NCI-H2196 treated with DMSO at 0.1 percent for 48 hours (cell line): ENCODE results near the gene HLA-E.
A peak's percentile ranks its signal among the peaks of the same experiment; 100 is the strongest.
"Not testable (repeated sequence)": the region's sequence is repeated elsewhere in the genome, so short reads cannot be mapped to it uniquely, and the experiment has no call there.

ENCODE experiments used
- DNase-seq: peaks from one replicate; lab custom pipeline; 2025; ENCODE audit not compliant: unreplicated experiment; lab: John Stamatoyannopoulos, UW

Gene HLA-E

DNA sequence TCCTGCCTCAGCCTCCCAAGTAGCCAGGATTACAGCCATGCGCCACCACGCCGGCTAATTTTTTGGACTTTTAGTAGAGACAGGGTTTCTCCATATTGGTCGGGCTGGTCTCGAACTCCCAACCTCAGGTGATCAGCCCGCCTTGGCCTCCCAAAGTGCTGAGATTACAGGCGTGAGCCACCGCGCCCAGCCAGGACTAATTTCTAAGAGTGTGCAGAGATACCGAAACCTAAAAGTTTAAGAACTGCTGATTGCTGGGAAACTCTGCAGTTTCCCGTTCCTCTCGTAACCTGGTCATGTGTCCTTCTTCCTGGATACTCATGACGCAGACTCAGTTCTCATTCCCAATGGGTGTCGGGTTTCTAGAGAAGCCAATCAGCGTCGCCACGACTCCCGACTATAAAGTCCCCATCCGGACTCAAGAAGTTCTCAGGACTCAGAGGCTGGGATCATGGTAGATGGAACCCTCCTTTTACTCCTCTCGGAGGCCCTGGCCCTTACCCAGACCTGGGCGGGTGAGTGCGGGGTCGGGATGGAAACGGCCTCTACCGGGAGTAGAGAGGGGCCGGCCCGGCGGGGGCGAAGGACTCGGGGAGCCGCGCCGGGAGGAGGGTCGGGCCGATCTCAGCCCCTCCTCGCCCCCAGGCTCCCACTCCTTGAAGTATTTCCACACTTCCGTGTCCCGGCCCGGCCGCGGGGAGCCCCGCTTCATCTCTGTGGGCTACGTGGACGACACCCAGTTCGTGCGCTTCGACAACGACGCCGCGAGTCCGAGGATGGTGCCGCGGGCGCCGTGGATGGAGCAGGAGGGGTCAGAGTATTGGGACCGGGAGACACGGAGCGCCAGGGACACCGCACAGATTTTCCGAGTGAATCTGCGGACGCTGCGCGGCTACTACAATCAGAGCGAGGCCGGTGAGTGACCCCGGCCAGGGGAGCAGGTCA, at the start of gene HLA-E:
Gene HLA-E (plus strand): TSS at position 429 of the 945 bp plus-strand sequence. CDS start 23 bp downstream, at position 452.
- peak; percentile 92 for DNase-seq

DNA sequence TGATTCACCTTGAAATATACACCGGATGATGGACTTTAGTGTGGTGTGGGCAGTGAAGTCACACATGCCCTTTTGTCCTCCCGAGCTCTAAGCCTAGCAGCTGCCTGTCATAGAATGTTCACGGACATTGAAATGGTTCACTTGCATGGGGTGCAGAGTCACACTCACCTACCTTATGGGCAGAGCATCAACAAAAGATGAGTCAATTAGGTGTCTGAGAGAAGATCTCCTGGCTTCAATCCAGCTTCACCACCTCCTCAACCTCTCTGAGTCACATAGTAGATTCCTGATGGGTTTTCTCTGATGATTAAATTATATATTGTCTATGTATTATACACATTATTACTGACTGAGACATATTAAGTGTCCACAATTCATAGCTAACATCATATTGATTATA, 48.1 kb upstream of the HLA-E start:
- DNase-seq = no peak

DNA sequence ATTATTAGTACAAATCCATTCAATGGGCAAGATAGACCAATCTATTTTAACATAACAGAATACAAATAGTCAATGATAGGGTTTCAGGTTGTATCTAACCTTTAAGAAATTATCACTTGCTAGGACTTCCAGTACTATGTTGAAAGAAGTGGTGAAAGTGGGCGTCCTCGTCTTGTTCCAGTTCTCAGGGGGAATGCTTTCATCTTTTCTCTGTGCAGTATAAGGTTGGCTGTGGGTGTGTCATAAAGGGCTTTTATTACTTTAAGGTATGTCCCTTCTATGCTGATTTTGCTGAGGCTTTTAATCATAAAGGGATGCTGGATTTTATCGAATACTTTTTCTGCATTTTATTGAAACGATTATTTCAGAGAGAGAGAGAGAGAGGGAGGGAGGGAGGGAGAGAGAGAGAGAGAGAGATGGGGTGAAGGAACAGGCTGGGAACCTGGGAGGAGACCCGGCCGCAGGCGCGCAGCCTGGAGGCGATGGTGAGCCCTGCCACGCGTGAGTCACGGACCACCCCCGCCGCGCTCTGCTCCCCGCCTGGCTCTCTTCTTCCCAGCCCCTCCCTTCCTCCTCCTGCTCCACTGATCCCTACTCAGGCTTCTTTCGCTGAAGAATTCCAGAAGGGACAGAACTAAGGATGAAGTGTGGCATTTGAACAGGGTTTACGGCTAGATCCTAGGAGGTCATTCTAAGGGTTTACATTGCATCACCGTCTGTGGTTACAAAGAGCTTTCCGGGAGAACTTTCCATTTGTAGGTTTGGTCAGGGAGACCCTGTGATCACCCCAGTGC, 45.5 kb upstream of the HLA-E start:
- DNase-seq = no peak

DNA sequence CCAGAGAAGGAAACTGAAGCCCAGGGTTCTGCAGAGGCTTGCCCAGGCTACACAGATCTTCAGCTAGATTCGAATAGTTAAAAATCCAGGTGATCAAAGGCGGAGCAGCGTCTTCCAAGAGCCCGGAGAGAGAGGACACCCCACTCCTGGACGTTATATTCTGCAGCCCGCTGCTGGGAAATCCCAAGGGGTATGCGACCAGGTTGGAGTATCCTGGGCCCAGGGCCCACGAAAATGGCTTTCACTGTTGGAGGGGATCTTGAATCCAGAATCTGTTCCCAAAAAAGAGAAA, 44.9 kb upstream of the HLA-E start:
- DNase-seq = no peak

DNA sequence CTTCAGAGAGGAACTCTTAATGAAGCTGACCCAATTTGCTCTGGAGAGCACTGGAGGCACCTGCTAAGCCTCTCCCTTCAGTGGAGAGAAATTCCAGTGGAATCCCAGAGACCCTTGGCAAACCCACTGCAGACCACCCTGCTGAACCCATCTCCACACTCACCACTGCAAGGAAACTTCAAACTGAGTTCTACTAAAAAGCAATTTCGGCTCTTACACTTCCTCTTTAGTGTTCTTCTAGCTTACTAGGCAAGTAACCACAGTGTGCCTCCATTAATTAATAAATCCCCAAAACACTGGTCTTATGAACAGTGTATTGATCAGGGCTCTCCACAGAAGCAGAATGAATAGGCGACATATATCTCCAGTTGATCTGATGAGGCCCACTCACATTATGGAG, 43.0 kb upstream of the HLA-E start:
- DNase-seq = no peak

DNA sequence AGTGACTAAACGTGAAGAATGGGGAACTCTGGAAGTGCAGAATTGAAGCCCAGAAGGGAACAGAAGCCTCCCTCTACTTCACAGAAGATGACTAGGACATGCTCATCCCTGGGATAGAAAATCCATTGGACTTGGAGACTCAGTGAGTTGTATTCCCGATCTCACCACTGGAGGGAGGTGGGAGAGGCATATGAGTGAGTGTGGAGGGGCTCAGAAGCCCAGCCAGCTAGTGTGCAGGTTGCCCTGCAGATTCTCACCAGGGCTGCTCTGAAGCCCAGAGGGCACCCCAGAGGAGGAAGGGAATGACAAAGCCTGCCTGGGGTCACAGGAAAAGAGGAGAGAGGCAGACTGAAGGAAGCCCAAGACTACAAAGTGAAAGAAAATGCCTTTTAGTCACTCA, 42.1 kb upstream of the HLA-E start:
- DNase-seq = no peak

DNA sequence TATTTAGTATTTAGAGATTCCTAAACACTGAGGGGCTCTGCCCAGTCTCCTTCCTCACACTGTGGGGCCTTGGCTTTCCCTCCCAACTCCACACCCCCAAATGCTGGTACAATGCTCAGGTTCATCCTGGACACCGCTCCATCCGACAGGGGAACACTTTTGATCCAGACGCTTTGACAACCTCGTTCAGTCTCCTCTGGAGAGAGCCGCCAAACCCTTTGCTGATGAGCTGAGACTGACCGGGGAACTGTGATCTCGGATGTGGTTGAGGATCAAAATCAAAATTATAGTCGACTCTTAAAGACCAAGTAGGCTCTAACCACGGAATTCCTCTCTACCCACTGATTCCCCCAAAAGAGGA, 38.8 kb upstream of the HLA-E start:
- DNase-seq = no peak

DNA sequence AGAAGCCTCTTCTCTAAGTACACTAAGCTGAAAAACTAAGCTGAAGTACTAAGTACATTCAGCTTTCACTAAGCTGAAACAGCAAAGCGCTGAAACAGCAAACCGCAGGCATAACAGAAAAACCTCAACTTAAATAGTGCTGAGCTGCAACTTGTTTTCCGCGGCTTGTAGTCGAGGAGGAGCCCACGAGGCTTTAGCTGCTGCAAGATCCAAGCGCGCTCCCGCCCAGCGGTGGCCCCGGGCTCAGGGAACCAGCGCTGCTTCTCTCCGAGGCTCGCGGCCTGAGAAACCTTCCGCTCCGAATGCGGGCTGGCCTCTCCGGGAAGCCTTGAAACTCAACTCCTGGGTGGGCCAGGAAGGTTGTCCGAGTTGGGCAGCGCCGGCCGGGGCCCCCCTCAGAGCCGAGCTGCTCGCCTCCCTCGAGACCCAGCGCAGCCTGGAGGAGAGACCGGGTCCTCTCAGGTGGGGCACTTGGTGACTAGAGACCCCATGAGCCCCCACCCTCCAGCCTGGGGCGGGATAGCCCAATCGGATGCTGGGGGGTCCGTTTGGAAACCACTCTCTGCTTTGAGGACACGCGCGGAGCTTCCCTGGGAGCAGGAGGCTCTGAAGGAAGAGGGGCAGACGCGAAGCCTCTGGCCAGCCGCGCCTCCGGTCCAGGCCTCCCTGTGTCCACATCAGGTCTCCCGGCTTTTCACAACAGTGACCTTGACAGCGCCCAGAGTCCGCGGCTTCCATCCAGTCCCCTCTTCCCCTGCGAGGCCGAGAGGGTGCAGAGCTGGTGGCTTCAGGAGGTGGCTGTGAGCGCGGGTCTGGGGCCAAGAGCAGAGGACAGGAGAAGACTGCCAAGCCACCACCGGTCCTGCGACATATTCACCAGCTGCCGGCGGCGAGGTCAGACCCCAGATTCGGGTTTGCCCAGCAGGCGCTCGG, 38.1 kb upstream of the HLA-E start:
- no peak for DNase-seq

DNA sequence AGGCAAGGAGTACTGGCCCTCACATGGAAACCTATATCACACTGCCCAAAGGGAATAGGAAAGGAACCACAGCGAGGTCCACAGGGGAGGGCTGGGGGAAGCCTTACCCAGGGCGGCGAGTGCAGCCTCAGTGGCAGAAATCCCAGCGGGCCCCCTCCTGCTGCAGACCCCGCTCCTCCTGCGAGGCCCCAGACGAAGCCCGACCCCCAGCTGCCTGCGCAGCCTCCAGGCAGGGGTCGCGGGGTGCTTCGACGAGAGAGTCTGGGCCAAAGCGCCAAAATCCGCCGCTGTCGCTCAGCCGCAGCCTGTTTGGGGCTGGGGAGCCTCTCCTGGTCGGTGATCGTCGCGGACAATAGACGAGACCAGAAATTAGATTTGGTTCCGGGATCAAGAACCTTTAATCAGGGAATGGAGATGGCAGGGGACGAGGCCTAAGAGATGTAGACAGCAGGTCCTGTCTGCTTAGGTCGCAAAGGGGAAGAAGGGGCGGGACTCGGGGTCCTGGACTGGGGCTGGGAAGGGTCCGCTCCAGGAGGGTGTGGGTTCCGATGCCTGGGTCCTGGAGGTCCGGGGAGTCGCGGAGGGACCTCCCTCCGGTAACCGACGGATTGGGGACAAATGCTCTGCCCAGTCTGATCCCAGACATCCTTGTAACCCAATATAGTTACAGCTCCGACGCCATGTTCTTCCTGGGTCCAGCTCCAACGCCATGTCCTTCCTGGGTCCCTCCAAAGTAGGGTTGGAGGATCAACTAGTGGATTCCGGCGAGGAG, 36.4 kb upstream of the HLA-E start:
- no peak for DNase-seq

DNA sequence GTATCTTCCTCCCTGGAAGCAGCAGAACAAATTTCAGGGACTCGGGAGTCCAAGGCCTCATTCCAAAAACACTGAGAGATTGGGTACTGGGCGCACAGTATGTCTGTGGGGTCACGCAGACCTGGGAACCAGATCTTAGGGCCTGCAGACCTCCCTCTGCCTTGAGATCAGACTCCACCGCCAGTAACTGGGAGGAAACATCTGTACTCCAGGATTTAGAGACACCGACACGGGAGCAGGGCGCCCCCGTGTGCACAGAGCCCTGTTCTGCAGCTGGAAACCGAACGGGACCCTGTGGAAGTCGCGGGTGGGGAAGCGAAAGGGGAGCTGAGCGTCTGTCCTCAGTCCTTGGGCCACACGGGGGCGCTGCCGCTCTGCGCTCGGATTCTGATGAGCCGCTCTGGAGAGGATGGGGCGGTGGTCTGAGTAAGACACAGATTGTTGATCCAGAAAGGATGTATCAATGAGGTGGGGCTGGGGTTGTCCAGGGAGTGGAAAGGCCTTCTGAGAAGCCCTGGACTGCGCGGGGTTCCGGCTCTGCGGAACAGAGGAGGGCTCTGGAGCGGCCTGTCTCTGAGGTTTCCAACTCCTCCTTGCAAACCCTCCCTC, 35.7 kb upstream of the HLA-E start:
- DNase-seq = peak; percentile 25

DNA sequence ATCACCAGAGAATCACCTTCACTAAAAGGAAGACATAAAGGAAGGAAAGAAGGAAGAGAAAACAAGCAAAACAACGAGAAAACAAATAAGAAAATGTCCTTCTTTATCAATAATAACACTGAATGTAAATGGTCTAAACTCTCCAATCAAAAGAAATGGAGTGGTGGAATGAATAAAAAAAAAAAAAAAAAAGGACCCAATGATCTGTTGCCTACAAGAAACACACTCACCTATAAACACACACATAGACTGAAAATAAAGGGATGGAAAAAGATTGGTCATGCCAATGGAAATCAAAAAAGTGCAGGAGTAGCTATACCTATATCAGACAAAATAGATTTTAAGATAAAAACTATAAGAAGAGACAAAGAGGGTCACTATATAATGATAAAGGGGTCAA, 30.2 kb upstream of the HLA-E start:
- no peak for DNase-seq

DNA sequence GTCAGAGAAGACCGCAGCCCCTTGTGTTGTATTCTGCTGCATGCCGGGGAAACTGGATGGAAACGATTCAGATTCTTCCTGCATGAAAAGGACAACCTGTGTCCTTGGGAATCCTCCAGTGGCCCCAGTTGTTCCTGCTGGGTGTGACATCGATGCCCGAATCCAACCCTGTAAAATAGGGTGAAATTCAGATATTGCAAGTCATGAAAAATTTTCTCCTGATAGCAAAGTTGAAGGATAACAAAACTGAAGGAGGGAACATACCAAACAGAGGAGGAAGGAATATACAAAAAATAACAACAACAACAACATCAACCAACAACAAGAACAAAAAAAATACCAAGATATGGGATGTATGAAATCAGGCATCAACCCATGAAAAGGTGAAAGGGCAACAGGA, 28.3 kb upstream of the HLA-E start:
- DNase-seq = no peak

DNA sequence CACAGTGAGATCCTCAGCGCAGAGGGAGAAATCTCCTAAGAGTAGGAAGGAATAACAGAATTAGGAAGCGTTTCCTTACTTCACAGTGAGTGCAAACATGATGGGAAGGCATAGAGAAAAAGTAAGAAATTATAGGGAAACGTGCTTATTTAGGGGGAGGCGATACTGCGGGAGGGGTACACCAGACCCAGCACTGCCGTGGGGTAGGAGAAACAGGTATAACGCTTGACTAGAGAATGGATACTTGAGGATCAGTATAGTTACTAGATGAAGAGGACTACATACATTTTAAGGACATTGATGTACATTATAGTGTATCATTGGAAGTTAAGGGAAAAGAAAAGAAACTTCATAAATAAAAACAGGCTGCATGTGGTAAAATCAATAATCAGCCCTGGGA, 26.8 kb upstream of the HLA-E start:
- DNase-seq = no peak

DNA sequence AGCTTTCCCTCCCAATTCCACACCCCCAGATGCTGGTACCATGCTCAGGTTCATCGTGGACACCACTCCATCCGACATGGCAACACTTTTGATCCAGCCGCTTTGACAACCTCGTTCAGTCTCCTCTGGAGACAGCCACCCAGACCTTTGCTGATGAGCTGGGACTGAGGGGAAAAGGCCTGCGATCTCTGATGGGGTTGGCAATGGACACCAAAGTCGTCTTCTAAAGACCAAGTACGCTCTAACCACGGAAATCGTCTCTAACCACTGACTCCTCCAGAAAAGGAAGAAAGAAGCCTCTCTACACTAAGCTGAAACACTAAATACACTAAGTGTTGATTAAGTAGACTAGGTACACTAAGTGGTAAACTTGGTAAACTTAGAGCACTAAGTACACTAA, 26.1 kb upstream of the HLA-E start:
- no peak for DNase-seq

DNA sequence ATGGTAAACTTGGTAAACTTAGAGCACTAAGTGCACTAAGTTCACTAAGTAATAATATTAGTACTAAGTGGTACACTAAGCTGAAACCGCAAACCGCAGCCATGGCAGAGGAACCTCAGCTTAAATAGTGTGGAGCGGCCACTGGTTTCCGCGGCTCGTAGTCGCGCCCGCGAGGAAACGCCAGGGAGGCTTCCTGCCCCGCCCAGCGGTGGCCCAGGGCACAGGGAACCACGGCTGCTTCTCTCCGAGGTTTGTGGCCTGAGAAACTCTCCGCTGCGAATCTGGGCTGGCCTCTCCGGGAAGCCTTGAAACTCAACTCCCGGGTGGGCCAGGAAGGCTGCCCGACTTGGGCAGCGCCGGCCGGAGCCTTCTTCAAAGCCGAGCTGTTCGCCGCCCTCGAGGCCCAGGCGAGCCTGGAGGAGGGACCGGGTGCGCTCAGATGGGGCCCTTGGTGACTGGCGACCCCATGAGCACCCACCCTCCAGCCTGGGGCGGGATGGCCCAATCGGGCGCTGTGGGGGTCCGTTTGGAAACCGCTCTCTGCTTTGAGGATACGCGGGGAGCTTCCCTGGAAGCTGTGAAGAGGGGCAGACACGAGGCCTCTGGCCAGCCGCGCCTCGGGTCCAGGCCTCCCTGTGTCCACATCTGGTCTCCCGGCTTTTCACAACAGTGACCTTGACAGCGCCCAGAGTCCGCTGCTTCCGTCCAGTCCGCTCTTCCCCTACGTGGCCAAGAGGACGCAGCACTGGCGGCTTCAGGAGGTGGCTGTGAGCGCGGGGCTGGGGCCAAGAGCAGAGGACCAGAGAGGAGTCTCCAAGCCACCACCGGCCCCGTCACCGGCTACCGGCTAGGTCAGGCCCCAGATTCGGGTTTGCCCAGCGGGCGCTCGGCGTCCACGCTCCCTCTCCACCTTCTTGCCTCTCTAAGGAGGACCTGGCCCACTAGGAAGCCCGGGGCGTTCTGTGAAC, 25.4 kb upstream of the HLA-E start:
- no peak for DNase-seq

DNA sequence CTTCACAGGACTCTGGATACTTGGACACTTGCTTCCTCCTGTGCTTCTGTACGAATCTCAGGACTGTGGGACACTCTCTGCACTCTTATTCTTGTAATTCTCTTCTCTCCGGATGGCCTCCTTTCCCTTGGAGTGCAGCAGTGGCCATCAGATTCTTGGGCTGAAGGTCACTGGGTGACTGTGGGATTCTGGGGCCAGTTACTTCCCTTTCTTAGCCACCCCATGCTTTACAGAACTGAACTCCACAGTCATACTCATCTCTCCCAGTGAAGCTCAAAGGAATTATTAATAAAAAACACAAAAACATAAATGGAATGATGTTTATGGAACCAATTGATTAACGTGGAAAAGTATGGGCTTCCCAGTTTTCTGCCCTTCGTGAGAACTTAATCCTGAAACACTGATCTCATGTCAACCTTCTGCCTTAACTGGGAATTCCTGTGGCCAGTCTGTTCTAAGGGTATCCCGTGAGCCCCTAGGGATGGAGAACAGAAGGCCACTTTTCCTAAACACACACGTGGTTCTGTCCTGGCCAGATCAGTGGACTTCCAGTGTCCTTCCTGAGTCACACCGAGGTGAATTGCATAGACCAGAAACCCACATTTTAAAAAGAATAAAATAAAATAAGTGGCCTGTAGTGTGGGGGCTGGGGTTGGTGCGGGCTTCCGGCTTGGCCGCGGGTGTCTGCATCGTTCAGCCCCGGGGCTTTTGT, 23.6 kb upstream of the HLA-E start:
- DNase-seq = no peak

DNA sequence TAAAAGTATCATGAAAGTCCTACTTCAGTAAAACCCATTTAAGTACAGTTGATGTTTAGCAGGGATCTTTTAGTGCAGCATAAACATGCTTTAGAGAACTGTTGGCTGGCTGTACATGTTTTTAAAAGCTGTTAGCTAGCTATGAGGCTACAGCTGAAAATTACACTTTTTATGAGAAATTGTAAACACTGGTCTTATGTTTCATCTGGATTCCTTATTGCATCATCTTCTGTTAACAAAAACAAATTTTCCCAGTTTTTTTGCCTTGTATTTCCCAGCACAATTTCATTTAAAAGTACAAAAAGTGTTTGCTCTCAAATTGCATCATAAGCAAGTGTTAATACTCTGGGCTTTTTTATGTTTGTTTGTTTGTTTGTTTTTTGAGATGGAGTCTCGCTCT, 18.3 kb upstream of the HLA-E start:
- no peak for DNase-seq

DNA sequence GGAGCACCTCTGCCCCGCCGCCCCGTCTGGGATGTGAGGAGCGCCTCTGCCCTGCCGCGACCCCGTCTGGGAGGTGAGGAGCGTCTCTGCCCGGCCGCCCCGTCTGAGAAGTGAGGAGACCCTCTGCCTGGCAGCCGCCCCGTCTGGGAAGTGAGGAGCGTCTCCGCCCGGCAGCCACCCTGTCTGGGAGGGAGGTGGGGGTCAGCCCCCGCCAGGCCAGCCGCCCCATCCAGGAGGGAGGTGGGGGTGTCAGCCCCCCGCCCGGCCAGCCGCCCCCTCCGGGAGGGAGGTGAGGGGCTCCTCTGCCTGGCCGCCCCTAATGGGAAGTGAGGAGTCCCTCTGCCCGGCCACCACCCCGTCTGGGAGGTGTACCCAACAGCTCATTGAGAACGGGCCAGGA, 14.2 kb upstream of the HLA-E start:
- not testable (repeated sequence) for DNase-seq
